H9 (cell line): ENCODE measurements around the gene CORIN. TPM values are rescaled to one million over a fixed set of nuclear protein-coding genes. Genes with fewer than 3 reads are reported as not detected.

Source experiments
- DNase-seq: peaks from one replicate; pipeline ENCODE4 v3.0.0-alpha.2; 2017
- H2AFZ ChIP-seq: one replicate; pipeline ENCODE4 v1.6.1; 2013; ENCODE audit warnings: mild to moderate bottlenecking, low read length, control low read depth, moderate library complexity
- H2AK5ac ChIP-seq: 2 replicates; pipeline ENCODE4 v1.6.1; 2013; ENCODE audit warnings: low read length, control low read depth, mixed read lengths; ENCODE audit not compliant: insufficient read length
- H2BK120ac ChIP-seq: one replicate; pipeline ENCODE4 v1.6.1; 2013; ENCODE audit warnings: low read depth, mild to moderate bottlenecking, low read length, control low read depth, inconsistent platforms; ENCODE audit not compliant: poor library complexity, severe bottlenecking
- H2BK12ac ChIP-seq: 2 replicates; pipeline ENCODE4 v1.6.1; 2013; ENCODE audit warnings: low read length, control low read depth, mixed read lengths, low read depth; ENCODE audit not compliant: insufficient read length
- H2BK15ac ChIP-seq: 2 replicates; pipeline ENCODE4 v1.6.1; 2013; ENCODE audit warnings: low read depth, low read length, control low read depth
- H2BK20ac ChIP-seq: one replicate; pipeline ENCODE4 v1.6.1; 2013; ENCODE audit warnings: low read depth, mild to moderate bottlenecking, low read length, control low read depth, inconsistent platforms; ENCODE audit not compliant: poor library complexity, severe bottlenecking
- H2BK5ac ChIP-seq: 2 replicates; pipeline ENCODE4 v1.6.1; 2013; ENCODE audit warnings: low read length, control low read depth, mixed read lengths; ENCODE audit not compliant: insufficient read length
- H3K14ac ChIP-seq: 2 replicates; pipeline ENCODE4 v1.6.1; 2013; ENCODE audit warnings: low read length, control low read depth; ENCODE audit not compliant: insufficient read depth
- H3K18ac ChIP-seq: 2 replicates; pipeline ENCODE4 v1.6.1; 2013; ENCODE audit warnings: low read depth, mild to moderate bottlenecking, mixed read lengths, low read length, control low read depth; ENCODE audit not compliant: insufficient read length
- H3K23ac ChIP-seq: 2 replicates; pipeline ENCODE4 v1.6.1; 2013; ENCODE audit warnings: low read length, control low read depth, mixed read lengths, low read depth; ENCODE audit not compliant: insufficient read length
- H3K23me2 ChIP-seq: 2 replicates; pipeline ENCODE4 v1.6.1; 2013; ENCODE audit warnings: low read depth, mild to moderate bottlenecking, mixed read lengths, low read length, control low read depth; ENCODE audit not compliant: insufficient read length, poor library complexity, severe bottlenecking
- H3K27ac ChIP-seq: 2 replicates; pipeline ENCODE4 v1.5.1; 2013; ENCODE audit warnings: low read length, control low read depth, mixed read lengths, low read depth; ENCODE audit not compliant: insufficient read length
- H3K27me3 ChIP-seq: 2 replicates; pipeline ENCODE4 v1.6.1; 2013; ENCODE audit warnings: low read length, control low read depth, inconsistent platforms; ENCODE audit not compliant: insufficient read depth
- H3K4ac ChIP-seq: 2 replicates; pipeline ENCODE4 v1.6.1; 2013; ENCODE audit warnings: low read depth, mild to moderate bottlenecking, control low read depth, inconsistent platforms, low read length, moderate library complexity
- H3K4me1 ChIP-seq: 2 replicates; pipeline ENCODE4 v1.6.1; 2013; ENCODE audit warnings: low read length, control low read depth, inconsistent platforms; ENCODE audit not compliant: insufficient read depth
- H3K4me2 ChIP-seq: 2 replicates; pipeline ENCODE4 v1.6.1; 2013; ENCODE audit warnings: low read length, control low read depth, mixed read lengths; ENCODE audit not compliant: insufficient read length, insufficient read depth
- H3K56ac ChIP-seq: 2 replicates; pipeline ENCODE4 v1.6.1; 2013; ENCODE audit warnings: low read depth, mild to moderate bottlenecking, mixed read lengths, low read length, control low read depth; ENCODE audit not compliant: insufficient read length
- H3K79me1 ChIP-seq: 2 replicates; pipeline ENCODE4 v1.6.1; 2013; ENCODE audit warnings: low read depth, mild to moderate bottlenecking, moderate library complexity, low read length, control low read depth, inconsistent platforms; ENCODE audit not compliant: insufficient read depth, poor library complexity, severe bottlenecking
- H3K79me2 ChIP-seq: 2 replicates; pipeline ENCODE4 v1.6.1; 2013; ENCODE audit warnings: low read length, control low read depth, inconsistent platforms; ENCODE audit not compliant: insufficient read depth
- H3K9ac ChIP-seq: 2 replicates; pipeline ENCODE4 v1.6.1; 2013; ENCODE audit warnings: low read length, control low read depth, mixed read lengths; ENCODE audit not compliant: insufficient read length; ENCODE audit errors: extremely low read depth
- H3K9me3 ChIP-seq: one replicate; pipeline ENCODE4 v1.6.1; 2013; ENCODE audit warnings: low read depth, low read length, inconsistent platforms; ENCODE audit not compliant: control insufficient read depth
- H3T11ph ChIP-seq: one replicate; pipeline ENCODE4 v1.6.1; 2013; ENCODE audit warnings: mild to moderate bottlenecking, low read length, control low read depth, inconsistent platforms
- H4K20me1 ChIP-seq: one replicate; pipeline ENCODE4 v1.6.1; 2013; ENCODE audit not compliant: control insufficient read depth, insufficient read length, insufficient read depth
- H4K5ac ChIP-seq: 2 replicates; pipeline ENCODE4 v1.6.1; 2013; ENCODE audit warnings: low read depth, mild to moderate bottlenecking, mixed read lengths, low read length, control low read depth; ENCODE audit not compliant: insufficient read length
- H4K8ac ChIP-seq: replicated peaks from 2 replicates; pipeline ENCODE4 v1.6.1; 2013; ENCODE audit warnings: low read length, control low read depth, mixed read lengths, low read depth; ENCODE audit not compliant: insufficient read length
- H4K91ac ChIP-seq: 2 replicates; pipeline ENCODE4 v1.6.1; 2013; ENCODE audit warnings: low read depth, mild to moderate bottlenecking, moderate library complexity, mixed read lengths, low read length, control low read depth; ENCODE audit not compliant: insufficient read length
- H3K27ac Mint-ChIP-seq, 3 experiments: 2 replicates in 2 of 3; 3 replicates in 1 of 3; pipeline ENCODE4 v1.8.0; 2020 to 2021; ENCODE audit warnings: mixed read lengths in 3 of 3, mild to moderate bottlenecking in 1 of 3, moderate library complexity in 1 of 3
- H3K27me3 Mint-ChIP-seq: 2 replicates; pipeline ENCODE4 v1.8.0; 2021; ENCODE audit warnings: low read depth, mild to moderate bottlenecking, moderate library complexity, mixed read lengths
- H3K36me3 Mint-ChIP-seq, 3 experiments: 2 replicates in 2 of 3; 3 replicates in 1 of 3; pipeline ENCODE4 v1.8.0; 2020 to 2021; ENCODE audit warnings: low read depth in 3 of 3, mixed read lengths in 3 of 3; ENCODE audit not compliant: insufficient read depth in 1 of 3
- H3K4me1 Mint-ChIP-seq, 2 experiments: 2 replicates each; pipeline ENCODE4 v1.8.0; 2020; ENCODE audit warnings: mixed read lengths in 2 of 2
- H3K4me3 Mint-ChIP-seq, 2 experiments: 2 replicates in 1 of 2; 3 replicates in 1 of 2; pipeline ENCODE4 v1.8.0; 2020 to 2021; ENCODE audit warnings: mild to moderate bottlenecking in 2 of 2, mixed read lengths in 2 of 2, moderate library complexity in 1 of 2
- H3K9me3 Mint-ChIP-seq, 2 experiments: 2 replicates in 1 of 2; 3 replicates in 1 of 2; pipeline ENCODE4 v1.8.0; 2020; ENCODE audit warnings: mild to moderate bottlenecking in 2 of 2, mixed read lengths in 2 of 2, moderate library complexity in 1 of 2
- CTCF ChIP-seq: fragments of 200-600 bp; sonication (generic); conservative IDR thresholded peaks from 3 replicates; pipeline ENCODE4 v1.8.0; 2021; ENCODE audit warnings: antibody characterized with exemption, mild to moderate bottlenecking
- WGBS: extraction: QIAGEN DNeasy Blood & Tissue Kit; methylation state at CpG from one replicate; pipeline ENCODE4 v1.1.7; 2013; ENCODE audit warnings: missing lambda C conversion rate, low lambda C conversion rate, mixed read lengths; ENCODE audit not compliant: insufficient read length; ENCODE audit errors: extremely low coverage; 5-methylcytosine and 5-hydroxymethylcytosine counted together
- total RNA-seq: library from RNA; stranded (reverse); gene quantifications from 2 replicates; pipeline ENCODE4 v1.2.1, GENCODE V29; 2021

The CORIN gene
- total RNA-seq, 1 experiment from 2014 or later: 0.39 TPM

DNA sequence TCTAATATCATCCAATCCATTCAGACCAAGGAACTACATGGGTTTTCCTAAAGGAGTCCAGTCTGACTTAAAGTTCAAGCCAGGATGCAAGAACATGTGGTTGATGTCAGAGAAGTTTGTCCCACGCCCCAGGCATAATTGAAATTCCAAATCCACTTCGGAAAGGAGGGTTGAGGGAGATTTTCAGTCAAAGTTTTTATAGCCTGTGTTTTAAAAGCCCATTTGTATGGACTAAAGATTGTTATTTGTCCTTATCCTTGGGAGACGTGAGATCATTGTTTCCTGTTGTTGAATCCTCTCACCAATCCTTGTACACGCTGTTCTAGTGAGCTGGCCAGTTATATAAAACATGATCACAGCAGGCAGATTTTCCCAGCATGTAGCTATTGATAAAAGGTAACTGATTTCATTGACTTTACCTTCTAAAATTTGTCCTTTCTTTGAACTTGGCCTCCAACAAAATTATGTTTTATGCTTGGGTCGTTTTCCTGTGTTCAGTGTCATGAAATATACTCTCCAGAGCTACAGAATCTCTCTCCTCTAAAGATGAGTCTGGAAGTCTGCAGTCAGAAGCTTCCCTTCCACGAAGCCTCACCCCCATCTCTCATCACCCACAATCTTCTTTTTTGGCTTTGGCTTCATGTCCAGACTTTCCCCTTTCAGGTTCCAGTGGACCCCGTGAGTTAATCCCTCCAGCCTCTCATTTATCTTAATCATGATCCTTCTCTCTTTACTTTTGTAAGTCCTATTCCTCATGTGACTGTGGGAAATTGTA is 259.9 kb downstream of the CORIN start:
- H3T11ph ChIP-seq: no peak overlapping the region
- no peaks in the 10 kb centered on the region for H3K9me3 ChIP-seq
- no peak overlapping the region for H3K9ac ChIP-seq
- no CpG with 5 or more reads among the region's 7 CpGs for WGBS
- H3K79me2 ChIP-seq: no peaks in the 10 kb centered on the region
- H2AFZ ChIP-seq: no peak overlapping the region
- no peak for DNase-seq
- no peak overlapping the region for H3K14ac ChIP-seq
- no peak overlapping the region for H4K91ac ChIP-seq
- H3K79me1 ChIP-seq: no peaks in the 10 kb centered on the region
- no peak overlapping the region for H2BK120ac ChIP-seq
- H3K56ac ChIP-seq: no peak overlapping the region
- no peak for TF ChIP-seq CTCF
- no peak overlapping the region for H3K27ac ChIP-seq
- no peaks in the 10 kb centered on the region for H3K4me1 ChIP-seq
- H2BK20ac ChIP-seq: no peak overlapping the region
- H2AK5ac ChIP-seq: no peak overlapping the region
- H4K8ac ChIP-seq: no peak overlapping the region
- H2BK15ac ChIP-seq: no peak overlapping the region
- H3K9me3 Mint-ChIP-seq: no peaks in the 10 kb centered on the region
- no peaks in the 10 kb centered on the region for H3K36me3 Mint-ChIP-seq
- H3K27me3 Mint-ChIP-seq: no peaks in the 10 kb centered on the region
- H4K20me1 ChIP-seq: no peaks in the 10 kb centered on the region
- H3K4me2 ChIP-seq: no peak overlapping the region
- no peak overlapping the region for H4K5ac ChIP-seq
- no peak overlapping the region for H3K27ac Mint-ChIP-seq
- H3K23me2 ChIP-seq: no peaks in the 10 kb centered on the region
- H3K18ac ChIP-seq: no peak overlapping the region
- H3K23ac ChIP-seq: no peak overlapping the region
- H2BK5ac ChIP-seq: no peak overlapping the region
- no peak overlapping the region for H2BK12ac ChIP-seq
- H3K27me3 ChIP-seq: no peaks in the 10 kb centered on the region
- no peak overlapping the region for H3K4me3 Mint-ChIP-seq
- H3K4me1 Mint-ChIP-seq: no peaks in the 10 kb centered on the region
- no peak overlapping the region for H3K4ac ChIP-seq
